T follicular helper cell (primary cell): ENCODE measurements around the gene PAQR9.
"Not testable (repeated sequence)": the region's sequence is repeated elsewhere in the genome, so short reads cannot be mapped to it uniquely, and the experiment has no call there.

Experiments
- DNase-seq: peaks from one replicate; pipeline ENCODE4 v3.0.0-alpha.2; 2020; ENCODE audit warnings: low read depth
- total RNA-seq, 2 experiments: gene quantifications; one replicate each; lab custom pipeline; 2026; lab: John Stamatoyannopoulos, UW

Gene PAQR9, protein sequence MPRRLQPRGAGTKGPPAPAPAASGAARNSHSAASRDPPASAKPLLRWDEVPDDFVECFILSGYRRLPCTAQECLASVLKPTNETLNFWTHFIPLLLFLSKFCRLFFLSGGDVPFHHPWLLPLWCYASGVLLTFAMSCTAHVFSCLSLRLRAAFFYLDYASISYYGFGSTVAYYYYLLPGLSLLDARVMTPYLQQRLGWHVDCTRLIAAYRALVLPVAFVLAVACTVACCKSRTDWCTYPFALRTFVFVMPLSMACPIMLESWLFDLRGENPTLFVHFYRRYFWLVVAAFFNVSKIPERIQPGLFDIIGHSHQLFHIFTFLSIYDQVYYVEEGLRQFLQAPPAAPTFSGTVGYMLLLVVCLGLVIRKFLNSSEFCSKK
- 0 to 0.04 reads per million in 2 experiments for total RNA-seq

DNA sequence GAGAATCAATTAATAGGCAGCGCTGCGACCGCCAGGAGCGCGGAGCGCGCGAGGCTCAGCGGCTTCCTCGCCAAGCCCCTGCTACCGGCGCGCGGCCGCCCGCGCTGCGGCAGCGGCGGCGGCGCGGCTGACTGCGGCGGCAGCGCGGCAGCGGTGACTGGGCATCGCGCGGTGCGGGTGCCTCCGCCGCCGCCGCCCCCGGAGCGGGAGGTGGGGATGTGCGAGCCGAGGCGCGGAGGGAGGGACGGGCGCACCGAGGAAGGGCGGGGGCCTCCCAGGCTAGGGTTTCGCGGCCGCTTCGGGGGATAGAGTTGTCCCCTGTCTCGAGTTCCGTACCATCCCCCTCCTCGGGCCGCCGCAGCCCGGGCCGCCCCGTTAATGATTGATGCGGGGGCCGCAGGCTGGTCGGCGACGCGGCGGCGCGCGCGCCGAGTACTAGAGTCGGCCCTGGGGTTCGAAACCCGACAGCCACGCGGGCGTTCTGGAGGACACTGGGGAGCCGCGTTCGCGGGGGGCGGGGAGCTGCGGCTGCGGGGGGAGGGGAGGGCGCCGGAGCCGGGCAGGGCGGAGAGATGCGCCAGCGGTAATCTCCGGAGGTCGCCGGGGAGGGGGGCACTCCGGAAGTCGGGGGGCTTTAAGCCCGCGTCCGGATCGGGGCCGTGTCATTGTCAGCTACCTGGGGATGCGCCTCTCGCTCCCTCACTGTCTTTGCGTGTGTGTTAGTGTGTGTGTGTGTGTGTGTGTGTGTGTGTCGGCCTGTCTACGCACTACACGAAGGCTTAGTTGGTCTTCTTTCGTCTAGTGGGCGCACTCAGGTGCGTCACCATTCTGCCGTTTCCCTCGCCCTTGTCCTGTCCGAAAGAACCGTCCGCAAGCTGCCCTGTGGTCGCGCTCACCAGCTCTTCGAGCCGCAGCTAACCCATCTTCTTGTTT lies at the start of gene PAQR9:
Gene PAQR9 (minus strand): TSS at position 159 of the 933 bp plus-strand sequence. CDS start 338 bp downstream, outside the sequence.
- no peak for DNase-seq

DNA sequence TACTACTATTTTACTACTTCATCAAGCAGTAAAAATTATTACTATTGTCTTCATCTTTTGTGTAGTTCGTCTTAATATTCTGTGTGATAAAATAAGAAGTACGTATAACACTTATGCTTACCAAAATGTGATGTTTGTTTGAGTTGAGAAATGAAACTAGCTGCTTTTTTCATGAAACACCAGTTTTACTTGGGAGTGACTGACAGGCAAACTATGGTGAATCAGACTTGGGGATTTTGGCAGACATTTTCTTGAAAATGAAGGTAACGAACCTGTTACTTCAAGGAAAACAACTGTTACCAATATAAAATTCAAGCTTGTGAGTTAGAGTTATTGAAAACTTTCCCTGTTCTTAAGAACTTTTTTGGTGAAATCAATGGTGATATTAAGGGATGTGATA lies 48.2 kb upstream of the PAQR9 start:
- DNase-seq, result no peak

DNA sequence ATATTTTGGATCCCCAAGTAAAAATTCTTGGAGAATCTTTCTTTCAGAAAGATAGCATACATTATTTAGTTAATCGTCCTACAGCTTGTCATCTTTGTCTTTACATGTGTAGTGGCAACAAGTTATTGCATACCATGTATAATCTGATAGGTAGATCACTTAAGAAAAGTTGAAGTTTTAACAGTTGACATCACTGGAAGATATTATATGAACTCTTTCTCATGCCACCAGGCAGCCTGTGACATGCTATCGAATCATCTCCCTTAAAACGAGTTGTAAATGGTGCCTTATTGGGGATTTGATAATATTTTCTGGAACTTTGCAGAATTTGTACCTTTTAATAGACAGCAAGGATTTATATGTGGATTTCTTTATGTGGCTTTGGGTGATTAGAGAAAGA lies 46.5 kb upstream of the PAQR9 start:
- DNase-seq, result no peak

DNA sequence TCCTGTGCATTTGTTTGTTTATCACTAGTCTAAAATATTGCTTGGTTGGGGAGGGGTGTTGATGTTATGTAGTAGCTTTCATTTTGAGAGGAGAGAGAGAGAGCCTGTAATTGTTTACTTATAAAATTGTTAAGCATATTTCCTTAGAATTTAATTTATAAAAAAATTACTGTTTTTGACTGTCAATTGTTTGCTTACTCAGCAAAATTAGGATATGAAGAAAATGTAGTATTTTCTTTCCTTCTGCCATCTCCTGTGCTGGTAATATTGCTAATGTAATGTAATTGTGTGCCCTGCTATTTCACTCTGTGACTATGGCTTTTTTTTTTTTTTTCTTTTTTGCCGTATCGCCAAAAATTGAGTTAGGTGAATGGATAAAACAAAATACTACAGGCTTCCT lies 41.3 kb upstream of the PAQR9 start:
- DNase-seq, result no peak

DNA sequence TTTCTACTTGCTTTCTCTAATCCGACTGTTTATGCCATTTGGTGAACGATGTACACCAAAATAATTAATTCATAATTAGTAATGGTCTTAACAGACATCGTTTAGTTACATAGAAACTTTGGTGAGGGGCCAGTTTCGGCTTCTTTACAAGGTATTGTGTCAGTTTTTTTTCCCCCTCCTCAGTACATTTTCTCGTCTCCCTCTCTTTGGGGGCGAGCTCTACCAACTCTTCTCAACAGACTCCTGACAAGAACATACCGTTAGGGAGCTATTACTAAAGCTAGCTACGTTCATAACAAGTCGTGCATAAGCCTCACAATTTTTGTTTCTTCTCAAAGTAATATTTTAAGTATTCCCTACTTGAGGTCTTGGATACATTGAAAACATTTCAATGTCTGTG lies 39.3 kb upstream of the PAQR9 start:
- DNase-seq, result no peak

DNA sequence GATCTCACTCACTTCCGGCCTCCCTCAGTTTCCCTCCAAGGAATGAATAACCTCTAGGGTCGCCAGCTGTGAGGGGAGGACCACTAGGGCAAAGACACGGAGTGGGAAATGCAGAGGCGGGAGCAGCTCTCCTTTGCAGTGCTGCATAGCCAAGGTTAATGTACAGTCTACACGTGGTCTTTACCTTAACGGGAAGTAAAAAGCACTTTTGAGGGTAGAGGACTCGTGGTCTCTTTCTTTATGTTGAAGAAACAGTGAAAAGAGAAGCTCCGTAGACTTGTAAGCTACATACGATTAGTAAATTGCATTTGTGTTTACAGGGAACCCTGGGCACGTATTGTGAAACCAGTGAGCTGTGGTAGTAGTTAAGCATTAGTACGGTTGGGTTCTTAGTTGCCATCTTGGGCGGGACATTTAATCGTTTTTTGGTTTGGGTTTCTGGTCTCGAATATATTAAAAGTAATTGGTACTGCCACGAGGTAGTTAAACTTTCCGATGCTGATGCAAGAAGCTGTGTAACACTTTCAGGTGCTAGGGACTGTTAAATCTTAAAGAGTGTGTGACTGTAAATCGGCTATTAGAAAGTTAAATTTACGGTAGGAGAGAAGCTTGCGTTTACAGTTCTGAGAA lies 38.7 kb upstream of the PAQR9 start:
- no peak for DNase-seq

DNA sequence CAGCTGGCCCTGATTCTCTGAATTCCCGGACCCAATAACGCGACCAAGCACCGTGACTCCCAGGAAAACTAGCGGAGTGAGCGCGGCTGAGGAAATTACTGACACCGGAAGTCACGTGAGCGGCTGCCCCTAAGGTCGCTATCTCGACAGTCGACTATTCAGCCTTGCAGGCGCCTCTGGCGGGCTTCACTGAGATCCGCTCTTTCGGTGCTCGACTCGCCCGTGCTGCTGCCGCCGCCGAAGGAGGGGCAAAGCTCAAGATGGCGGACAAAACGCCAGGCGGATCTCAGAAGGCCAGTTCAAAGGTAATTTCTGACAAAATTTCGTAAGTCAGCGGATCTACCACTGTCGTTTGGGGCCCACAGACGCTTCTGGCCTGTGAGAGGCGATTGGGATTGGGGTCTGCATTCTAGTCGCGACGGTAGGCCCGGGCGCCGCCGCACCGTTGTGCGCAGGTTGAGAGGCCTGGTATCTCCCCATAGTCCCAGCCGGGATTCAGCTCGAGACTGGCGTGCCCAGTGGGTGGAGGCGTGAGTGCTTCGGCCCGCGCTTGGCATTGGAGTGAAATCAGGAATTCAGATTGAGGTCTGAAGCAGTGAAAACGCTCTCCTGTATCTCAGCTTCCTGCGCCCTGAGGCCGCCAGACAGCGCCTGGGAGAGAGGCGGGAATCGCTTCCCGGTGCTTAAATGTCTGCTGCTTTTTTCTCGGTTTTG lies 38.1 kb upstream of the PAQR9 start, which contains the start of gene U2SURP:
Gene U2SURP (plus strand): TSS at position 202 of the 714 bp plus-strand sequence. CDS start 59 bp downstream, at position 261.
- peak; percentile 90 for DNase-seq

DNA sequence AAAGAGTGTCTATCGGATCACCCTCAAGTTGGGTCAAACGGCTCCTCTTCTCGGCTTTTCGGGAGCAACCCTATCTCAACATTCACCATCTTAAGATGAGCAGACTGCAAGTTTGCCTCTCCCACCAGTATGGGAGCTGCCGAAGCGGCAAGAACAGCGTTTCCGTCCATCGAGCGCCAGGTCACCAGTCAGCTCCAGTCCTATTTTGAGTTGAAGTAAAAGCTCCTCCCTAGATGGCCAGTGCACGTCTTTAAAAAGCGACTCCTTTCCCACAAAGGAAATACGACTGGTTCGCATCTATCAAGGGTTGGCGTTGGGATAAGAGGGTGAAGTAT lies 37.5 kb upstream of the PAQR9 start:
- DNase-seq, result no peak

DNA sequence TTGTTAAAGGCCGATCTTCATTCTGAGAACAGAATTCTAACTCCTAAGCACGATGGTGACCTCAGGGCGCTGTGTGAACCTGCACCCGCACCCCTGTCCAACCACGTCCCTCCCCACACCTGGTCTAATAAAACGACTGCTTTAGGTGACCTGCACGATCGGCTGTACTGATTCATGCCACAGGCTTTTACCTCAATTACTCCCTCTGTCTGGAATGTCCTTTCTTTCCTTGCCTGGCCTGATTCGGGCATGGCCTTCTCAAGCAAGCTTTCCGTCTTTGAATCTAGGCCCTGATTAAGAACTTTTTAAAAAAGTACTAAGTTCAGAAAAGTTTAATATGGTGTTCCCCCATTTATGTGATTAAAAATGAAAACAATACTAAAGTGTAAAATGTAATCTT lies 37.1 kb upstream of the PAQR9 start:
- no peak for DNase-seq

DNA sequence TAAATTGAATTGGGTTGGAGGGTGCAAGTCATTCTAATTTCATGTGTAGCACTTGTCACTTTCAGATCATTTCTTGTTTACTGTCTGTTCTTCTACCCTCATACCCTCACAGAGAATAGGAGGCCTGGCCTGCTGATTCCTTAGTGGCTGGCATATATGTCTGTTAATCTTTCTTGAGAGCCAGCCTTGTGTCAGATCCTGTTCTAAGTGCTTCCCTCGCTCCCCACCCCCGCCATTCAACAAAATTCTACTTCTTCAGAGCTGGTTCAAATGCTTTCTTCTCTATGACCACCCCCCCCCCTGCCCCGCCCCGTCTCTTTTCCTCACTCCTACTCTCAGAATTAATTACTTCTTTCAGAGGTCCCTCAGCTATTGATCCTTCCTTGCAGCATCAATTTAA lies 36.4 kb upstream of the PAQR9 start:
- DNase-seq, result no peak

DNA sequence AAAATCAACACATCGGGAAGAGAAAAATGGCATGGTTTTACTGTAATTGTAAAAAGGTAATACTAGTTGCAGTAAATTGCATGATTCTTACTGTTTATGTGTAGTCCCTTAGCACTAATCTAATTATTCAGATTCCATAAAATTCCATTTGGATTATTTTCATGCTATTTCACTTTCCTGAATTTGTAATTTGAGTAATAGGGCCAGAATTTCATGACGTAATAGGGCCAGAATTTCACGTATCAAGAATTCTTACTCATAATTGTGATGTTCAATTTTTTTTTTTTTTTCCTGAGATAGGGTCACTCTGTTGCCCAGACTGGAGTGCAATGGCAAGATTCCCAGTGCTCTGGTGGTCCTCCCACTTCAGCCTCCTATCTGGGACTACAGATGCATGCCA lies 35.0 kb upstream of the PAQR9 start:
- DNase-seq, result no peak

DNA sequence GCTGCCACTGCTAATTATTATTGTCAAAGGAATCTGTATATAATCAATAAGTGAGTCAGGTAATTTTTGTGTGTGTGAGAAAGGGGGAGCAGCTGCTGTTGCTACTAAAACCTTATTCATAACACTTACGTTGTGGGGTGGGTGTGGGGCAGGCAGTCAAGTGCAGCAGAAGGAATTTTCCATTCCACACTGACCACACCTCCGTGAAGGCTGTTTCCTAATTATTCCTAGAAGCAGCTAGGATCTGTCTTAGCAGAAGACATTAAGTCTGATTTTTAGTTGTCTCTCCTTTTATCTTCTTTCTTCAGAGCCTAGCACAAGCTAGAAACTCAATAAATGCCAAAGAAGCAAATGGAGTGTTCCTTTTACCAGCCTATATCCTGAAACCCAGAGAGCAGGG lies 33.9 kb upstream of the PAQR9 start:
- DNase-seq, result no peak

DNA sequence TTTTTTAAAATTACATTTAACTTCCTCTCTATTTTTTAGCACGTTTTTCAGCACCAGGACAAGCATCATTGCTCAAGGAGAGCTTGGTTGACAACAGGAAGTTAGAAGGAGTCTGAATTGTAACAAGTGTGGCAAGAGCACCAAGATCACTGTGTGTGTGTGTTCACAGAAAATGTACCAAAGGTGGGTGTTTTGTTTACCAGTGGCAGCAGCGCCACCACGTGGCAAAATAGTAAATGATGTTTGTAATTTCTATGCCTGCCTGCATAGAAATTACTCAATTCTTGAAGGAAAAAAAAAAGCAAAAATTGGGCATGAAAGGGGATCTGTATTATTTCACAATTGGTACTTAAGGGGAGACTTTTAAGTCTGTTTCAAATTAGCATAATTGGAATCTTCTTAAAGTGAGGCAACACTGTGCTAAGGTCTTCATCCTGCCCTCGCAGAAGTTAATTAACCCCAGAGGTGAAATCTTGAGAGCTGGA lies 30.5 kb upstream of the PAQR9 start:
- DNase-seq, result peak; percentile 35

DNA sequence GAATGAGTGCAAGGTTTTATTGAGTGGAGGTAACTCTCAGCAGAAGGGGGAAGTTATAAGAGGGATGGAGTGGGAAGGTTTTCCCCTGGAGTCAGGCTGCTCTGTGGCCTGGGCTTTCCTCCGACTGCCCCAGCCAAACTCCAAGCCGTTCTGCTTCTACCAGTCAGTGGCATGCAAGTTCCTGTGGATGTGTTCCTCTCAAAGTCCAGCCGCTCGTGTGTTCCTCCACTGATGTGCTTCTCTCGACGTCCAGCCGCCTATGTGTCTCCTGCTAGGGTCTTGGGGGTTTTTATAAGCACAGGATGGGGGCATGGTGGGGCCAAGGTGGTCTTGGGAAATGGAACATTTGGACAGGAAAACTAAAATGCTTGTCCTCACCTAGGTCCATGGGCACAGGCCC lies 28.8 kb upstream of the PAQR9 start:
- DNase-seq, result no peak

DNA sequence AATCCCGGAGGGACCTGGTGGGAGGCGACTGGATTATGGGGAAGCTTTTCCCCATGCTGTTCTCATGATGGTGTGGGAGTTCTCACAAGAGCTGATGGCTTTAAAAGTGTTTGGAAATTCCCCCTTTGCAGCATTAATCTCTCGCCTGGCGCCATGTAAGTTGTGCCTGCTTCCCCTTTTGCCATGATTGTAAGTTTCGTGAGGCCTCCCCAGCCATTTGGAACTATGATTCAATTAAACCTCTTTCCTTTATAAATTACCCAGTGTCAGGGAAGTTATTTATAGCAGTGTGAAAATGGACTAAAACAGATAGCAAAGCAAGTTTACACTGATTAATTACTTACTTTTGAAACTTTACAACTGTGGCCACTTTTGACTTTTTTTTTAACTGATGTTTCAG lies 27.2 kb upstream of the PAQR9 start:
- DNase-seq, result no peak

DNA sequence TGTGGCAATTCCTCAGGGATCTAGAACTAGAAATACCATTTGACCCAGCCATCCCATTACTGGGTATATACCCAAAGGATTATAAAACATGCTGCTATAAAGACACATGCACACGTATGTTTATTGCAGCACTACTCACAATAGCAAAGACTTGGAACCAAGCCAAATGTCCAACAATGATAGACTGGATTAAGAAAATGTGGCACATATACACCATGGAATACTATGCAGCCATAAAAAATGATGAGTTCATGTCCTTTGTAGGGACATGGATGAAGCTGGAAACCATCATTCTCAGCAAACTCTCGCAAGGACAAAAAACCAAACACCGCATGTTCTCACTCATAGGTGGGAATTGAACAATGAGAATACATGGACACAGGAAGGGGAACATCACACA lies 25.4 kb upstream of the PAQR9 start:
- not testable (repeated sequence) for DNase-seq

DNA sequence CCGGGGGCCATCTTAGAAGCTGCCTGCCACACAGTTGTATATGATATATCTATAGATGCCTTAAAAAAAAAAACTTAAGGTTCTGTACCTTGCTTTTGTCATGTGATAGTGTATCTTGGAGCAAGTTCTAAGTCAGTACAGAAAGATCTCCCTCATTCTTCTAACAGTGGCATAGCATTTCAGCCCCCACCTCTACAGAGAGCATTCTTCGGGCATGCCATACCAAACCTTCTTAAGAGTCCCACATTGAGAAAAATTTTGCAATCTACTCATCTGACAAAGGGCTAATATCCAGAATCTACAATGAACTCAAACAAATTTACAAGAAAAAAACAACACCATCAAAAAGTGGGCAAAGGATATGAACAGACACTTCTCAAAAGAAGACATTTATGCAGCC lies 24.7 kb upstream of the PAQR9 start:
- not testable (repeated sequence) for DNase-seq

DNA sequence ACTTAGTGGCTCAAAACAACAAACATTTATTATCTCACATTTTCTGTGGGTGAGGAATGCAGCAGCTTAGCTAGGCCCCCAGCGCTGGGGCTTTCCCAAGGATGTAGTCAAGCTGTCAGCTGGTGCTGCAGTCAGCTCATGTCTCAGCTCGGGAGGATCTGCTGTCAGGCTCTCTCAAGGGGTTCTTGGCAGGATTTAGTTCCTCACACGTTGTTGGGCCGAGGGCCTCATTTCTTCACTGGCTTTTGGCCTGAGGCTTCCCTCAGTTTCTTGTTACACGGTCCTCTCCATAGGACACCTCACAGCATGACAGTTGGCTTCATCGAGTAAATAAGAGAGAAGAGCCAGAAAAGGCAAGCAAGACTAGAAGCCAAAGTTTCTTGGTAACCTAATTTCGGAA lies 24.2 kb upstream of the PAQR9 start:
- no peak for DNase-seq

DNA sequence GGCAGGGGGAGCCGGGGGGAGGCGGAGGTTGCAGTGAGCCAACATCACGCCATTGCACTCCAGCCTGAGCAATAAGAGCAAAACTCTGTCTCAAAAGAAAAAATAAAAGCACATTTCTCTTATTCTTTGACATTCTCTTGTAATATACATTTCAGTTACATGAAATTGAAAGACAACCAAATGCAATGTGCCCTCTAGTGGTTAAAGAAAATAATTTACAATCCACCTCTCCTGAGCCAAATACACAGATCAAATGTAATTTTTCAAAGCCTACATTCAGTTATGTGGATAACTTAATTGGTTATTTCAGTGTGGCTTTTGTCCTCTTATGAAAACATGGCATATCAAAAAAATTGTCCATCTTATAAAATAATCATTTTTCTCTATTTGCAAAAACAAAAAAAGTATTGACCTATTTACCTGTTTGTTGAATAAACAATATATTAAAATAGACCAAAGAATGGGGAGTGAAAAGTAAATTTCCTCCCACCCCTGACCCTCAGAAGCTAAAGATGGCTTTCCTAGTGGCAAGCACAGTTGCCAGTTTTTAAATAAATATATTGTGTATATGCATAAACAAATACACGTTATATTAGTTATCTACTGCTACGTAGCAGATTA lies 23.7 kb upstream of the PAQR9 start:
- no peak for DNase-seq

DNA sequence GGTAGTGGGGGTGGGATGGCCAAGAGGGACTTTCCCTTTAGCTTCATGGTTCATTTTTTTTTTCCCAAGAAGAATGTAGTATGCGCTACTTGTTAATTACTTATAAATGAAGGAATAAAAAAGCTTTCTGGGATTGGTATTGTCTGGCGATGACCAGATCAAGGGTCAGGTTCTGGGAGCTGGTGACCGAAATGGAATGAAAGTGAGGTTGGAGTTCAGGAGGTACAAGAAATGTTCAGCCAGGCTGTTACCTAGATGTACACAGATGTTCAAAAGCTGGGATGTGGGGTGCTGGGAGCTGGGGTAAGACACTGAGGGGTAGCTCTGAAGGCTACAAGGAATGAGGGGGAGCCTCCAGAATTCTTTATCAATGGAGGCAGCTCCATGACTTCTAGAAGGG lies 20.8 kb upstream of the PAQR9 start:
- no peak for DNase-seq

DNA sequence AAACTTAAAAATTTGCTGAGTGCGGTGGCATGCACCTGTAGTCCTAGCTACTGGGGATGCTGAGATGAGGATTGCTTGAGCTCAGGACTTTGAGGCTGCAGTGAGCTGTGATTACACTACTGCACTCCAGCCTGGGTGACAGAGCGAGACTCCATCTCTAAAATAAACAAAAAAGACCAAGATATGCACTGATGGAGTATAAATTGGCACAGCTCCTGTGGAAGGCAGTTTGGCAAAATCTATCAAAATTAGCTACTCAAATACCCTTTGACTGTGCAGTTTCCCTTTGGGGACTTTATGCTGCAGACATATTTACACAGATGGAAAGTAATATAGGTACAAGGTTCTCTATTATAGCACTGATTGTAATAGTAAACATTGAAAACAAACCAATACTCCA lies 19.8 kb upstream of the PAQR9 start:
- no peak for DNase-seq
